K562 (cell line): Measurements from ENCODE around the gene IP6K3. TPM values are rescaled to one million over a fixed set of nuclear protein-coding genes. Genes with fewer than 3 reads are reported as not detected.

ENCODE experiments used
- CUX1 ChIP-seq: fragments of 200-800 bp; sonication (Bioruptor generic); IDR thresholded peaks from 2 replicates; pipeline ENCODE4 v1.6.1; 2016; ENCODE audit warnings: missing genetic modification characterization, missing compliant biosample characterization
- TCF15 ChIP-seq: fragments of 250-450 bp; sonication (Bioruptor Pico); IDR thresholded peaks from 2 replicates; pipeline ENCODE4 v1.8.0; 2022; ENCODE audit warnings: moderate library complexity, mild to moderate bottlenecking, inconsistent platforms
- polyA plus RNA-seq, 8 experiments: library from polyadenylated mRNA; depleted of rRNA in 4 of 8; stranded (reverse) in 5 of 8; unstranded in 3 of 8; fragments of >200 nt; fragmentation: Nextera tagmentation in 2 of 8; fragmentation: Illumina TruSeq in 1 of 8; extraction: Ambion mirVana in 2 of 8; extraction: Trizol in 1 of 8; gene quantifications; 2 replicates each; pipeline versions ENCODE4 v1.2.1 to v1.2.3, GENCODE V29; 2011 to 2014; ENCODE audit warnings: inconsistent platforms in 1 of 8, missing spikeins in 1 of 8
- total RNA-seq, 7 experiments: library from RNA; depleted of rRNA in 6 of 7; stranded (reverse); fragments of >200 nt in 6 of 7; fragmentation: Illumina TruSeq in 2 of 7; extraction: Trizol in 2 of 7; gene quantifications; 2 replicates each; pipeline versions ENCODE4 v1.2.1 to v1.2.3, GENCODE V29; 2011 to 2021; ENCODE audit warnings: low replicate concordance in 1 of 7

The IP6K3 gene
- total and polyA plus RNA-seq, 9 of the 15 experiments (the other 6 are each of a cell fraction or from before 2014, with no cell fraction given), result not detected

- TF ChIP-seq CUX1 (CRISPR knock-in tag) (no peak), TCF15 (CRISPR knock-in tag) (no peak)
These were observed 48.9 kb downstream of the IP6K3 start (continued) for GRCh38 chr6:33697845-33698244.
